HG03378 (cell line): Measurements from ENCODE around the gene RABAC1.
"Not testable (repeated sequence)": the region's sequence is repeated elsewhere in the genome, so short reads cannot be mapped to it uniquely, and the experiment has no call there.

ENCODE experiments used
- ATAC-seq: cut with Tn5 transposase; IDR thresholded peaks from one replicate; pipeline ENCODE4 v1.9.1; 2021; ENCODE audit warnings: mild to moderate bottlenecking, moderate library complexity; ENCODE audit not compliant: unreplicated experiment

Gene RABAC1

GRCh38 chr19:41947091-41947490, 12.0 kb downstream of the RABAC1 start:
- ATAC-seq = no peak

- ATAC-seq = peak; percentile 80
Observed at GRCh38 chr19:41945135-41945766, 13.9 kb downstream of the RABAC1 start.

GRCh38 chr19:41944336-41944735, 14.8 kb downstream of the RABAC1 start:
- ATAC-seq = no peak

GRCh38 chr19:41941410-41942202, 17.5 kb downstream of the RABAC1 start:
- ATAC-seq = no peak

DNA sequence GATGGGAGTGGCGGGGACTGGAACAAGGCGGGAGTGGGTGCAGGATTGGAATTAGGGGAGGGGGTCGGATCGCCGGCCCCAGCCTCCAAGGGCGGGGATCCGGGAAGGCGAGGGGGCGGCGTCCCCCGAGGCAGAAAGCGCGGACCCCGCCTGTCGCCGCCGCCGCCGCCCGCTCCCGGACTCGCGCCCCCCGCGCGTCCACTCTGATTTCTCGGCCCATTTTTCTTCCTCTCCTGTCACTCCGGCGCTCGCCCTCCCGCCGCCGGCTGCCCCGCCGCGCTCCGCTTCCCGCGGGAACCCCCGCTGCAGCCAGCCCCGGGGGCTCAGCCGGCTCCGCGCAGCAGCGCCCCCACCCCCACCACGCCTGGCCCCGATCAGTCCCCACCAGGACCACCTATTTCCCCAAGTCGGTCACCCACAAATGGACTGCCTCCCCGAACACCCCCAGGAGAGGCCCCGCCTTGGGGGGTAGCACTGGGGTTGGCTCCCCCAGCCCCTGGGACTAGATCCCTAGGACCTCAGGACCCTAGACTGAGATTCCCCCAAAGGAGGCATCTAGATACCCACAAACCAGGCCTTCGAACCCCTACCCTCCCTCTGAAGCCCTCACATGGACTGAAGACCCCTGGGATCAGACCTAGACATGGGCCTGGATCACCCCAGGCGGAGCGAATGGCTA, 18.3 kb downstream of the RABAC1 start:
- no peak for ATAC-seq

GRCh38 chr19:41939861-41940730, 19.0 kb downstream of the RABAC1 start:
- no peak for ATAC-seq

DNA sequence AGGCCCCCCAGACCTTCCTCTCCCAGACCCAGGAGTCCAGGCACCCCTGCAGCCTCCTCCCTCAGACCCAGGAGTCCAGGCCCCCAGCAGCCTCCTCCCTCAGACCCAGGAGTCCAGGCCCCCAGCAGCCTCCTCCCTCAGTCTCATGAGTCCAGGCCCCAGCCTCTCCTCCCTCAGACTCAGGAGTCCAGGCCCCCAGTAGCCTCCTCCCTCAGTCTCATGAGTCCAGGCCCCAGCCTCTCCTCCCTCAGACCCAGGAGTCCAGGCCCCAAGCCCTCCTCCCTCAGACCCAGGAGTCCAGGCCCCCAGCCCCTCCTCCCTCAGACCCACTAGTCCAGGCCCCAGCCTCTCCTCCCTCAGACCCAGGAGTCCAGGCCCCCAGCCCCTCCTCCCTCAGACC, 19.9 kb downstream of the RABAC1 start:
- not testable (repeated sequence) for ATAC-seq

- ATAC-seq = no peak
Observed at GRCh38 chr19:41937525-41938468, 21.3 kb downstream of the RABAC1 start.

GRCh38 chr19:41936961-41937360, 22.2 kb downstream of the RABAC1 start:
- ATAC-seq = no peak

GRCh38 chr19:41936416-41936850, 22.7 kb downstream of the RABAC1 start:
- ATAC-seq = no peak

- ATAC-seq = no peak
Observed at GRCh38 chr19:41935760-41936415, 23.2 kb downstream of the RABAC1 start.

GRCh38 chr19:41934849-41935374, 24.2 kb downstream of the RABAC1 start:
- no peak for ATAC-seq

DNA sequence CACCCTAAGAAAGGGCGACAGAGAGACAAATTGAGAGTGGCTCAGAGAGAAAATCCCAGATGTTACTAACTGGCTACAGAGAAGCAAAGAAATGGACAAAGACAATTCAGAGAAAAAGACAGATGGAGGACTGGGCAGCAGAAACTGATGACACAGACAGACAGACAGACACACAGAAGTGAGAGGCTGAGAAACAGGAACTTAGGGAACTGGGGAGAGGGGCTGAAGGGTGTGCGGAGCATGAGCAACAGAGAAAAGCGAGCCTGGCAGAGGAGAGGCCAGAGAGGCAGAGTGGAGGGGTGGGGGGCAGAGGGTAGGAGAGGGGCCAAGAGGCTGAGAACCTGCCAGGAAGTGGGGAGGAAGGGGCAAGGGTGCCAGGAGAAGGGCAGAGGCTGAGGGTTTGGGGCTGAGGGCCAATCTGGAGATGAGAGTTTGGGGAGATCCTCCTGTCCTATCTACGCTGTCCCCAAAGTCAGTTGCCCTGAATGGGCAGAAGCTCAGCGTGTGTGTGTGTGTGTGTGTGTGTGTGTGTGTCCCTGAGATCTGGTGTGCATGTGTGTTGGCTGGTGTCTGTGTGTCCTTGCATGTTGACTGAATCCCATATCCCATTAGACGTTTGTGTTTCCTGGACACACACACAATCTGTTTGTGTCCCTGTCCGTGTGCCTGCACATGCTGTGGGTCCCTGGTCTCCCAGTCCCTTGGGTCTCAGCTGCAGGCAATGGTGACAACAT, 25.3 kb downstream of the RABAC1 start:
- ATAC-seq = no peak

GRCh38 chr19:41932720-41933332, 26.3 kb downstream of the RABAC1 start:
- no peak for ATAC-seq

DNA sequence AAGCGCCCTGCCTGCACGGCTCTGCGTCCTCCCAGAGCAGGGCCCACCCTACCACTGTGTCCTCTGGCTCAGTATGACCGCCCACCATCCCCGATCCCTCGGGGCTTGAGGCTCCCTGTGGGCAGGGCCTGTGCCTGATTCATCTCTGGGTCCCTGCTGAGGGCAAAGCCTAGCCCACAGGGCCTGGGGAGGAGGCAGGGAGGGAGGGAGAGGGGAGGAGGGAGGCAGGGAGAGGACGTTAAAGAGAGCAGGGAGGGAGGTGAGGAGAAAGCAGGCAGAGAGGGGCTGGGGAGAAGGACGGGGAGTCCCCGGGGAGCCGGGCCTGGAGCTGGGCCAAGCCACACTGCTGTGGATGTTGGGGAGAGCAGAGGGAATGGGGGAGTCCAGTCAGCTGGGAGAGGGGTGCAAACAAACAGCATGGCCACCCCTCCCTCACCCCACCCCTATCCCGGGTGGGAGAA, 26.8 kb downstream of the RABAC1 start:
- ATAC-seq = no peak

GRCh38 chr19:41930926-41931592, 28.1 kb downstream of the RABAC1 start:
- no peak for ATAC-seq

GRCh38 chr19:41930322-41930722, 28.8 kb downstream of the RABAC1 start:
- no peak for ATAC-seq
